Stomach smooth muscle (tissue), 2 donors: ENCODE data around the gene ACP7.
A peak's percentile ranks its signal among the peaks of the same experiment; 100 is the strongest.

Experiments used
- H3K27ac ChIP-seq: one replicate; pipeline ENCODE4 v1.7.0; 2013; ENCODE audit warnings: mild to moderate bottlenecking, low read length, inconsistent platforms
- H3K27me3 ChIP-seq, 2 donors: one replicate each; pipeline ENCODE4 v1.7.0; 2013; ENCODE audit warnings: low read length in 2 of 2; ENCODE audit not compliant: insufficient read depth in 2 of 2, control insufficient read depth in 1 of 2
- H3K36me3 ChIP-seq, 2 donors: one replicate each; pipeline ENCODE4 v1.7.0; 2013; ENCODE audit warnings: low read length in 2 of 2; ENCODE audit not compliant: control insufficient read depth in 2 of 2, insufficient read depth in 2 of 2
- H3K4me1 ChIP-seq: one replicate; pipeline ENCODE4 v1.7.0; 2013; ENCODE audit warnings: low read length; ENCODE audit not compliant: control insufficient read depth, insufficient read depth
- H3K4me3 ChIP-seq, 2 donors: one replicate each; pipeline ENCODE4 v1.7.0; 2013; ENCODE audit warnings: low read length in 2 of 2
- H3K9ac ChIP-seq, 2 donors: one replicate each; pipeline ENCODE4 v1.7.0; 2013; ENCODE audit warnings: low read length in 2 of 2, mild to moderate bottlenecking in 1 of 2
- H3K9me3 ChIP-seq, 2 donors: one replicate each; pipeline ENCODE4 v1.7.0; 2013; ENCODE audit warnings: low read length in 2 of 2; ENCODE audit not compliant: control insufficient read depth in 2 of 2
- donor health status: healthy.
- donor health status: Pancreatic carcinoma.

ACP7 gene

GRCh38 chr19:39158646-39159260 is 74.6 kb downstream of the ACP7 start:
- Histone ChIP-seq H3K4me3 (no peak overlapping the region), H3K9ac (no peak overlapping the region), H3K36me3 (no peaks in the 10 kb centered on the region), H3K27ac (peak overlapping the region; percentile 11), H3K4me1 (peaks cover 59% of the 10 kb centered on the region), H3K27me3 (no peaks in the 10 kb centered on the region), H3K9me3 (no peaks in the 10 kb centered on the region)

GRCh38 chr19:39160523-39160861 is 76.3 kb downstream of the ACP7 start:
- Histone ChIP-seq H3K9me3 (no peaks in the 10 kb centered on the region), H3K4me3 (peak overlapping the region in 1 of 2 donors; percentile 22), H3K36me3 (no peaks in the 10 kb centered on the region), H3K27ac (peak overlapping the region; percentile 64), H3K9ac (peak overlapping the region; percentile 13 to 58), H3K4me1 (peaks cover 57% of the 10 kb centered on the region), H3K27me3 (no peaks in the 10 kb centered on the region)
